ENCODE data around the gene CHI3L1.
"Not testable (repeated sequence)": the region's sequence is repeated elsewhere in the genome, so short reads cannot be mapped to it uniquely, and the experiment has no call there.

Gene CHI3L1

GRCh38 chr1:203186446-203187303, at the start of gene CHI3L1:
Gene CHI3L1, minus strand, starts transcription at chr1:203186704. Its CDS starts 81 bp downstream, at chr1:203186623.
- no peak for DNase-seq

GRCh38 chr1:203234901-203235300, 48.4 kb upstream of the CHI3L1 start:
- DNase-seq = not testable (repeated sequence)

- no peak for DNase-seq
Measured at GRCh38 chr1:203229471-203230135, 43.1 kb upstream of the CHI3L1 start, which contains the start of gene CHIT1. Gene CHIT1, minus strand, starts transcription at chr1:203229673. Its CDS starts 37 bp downstream, at chr1:203229636.

GRCh38 chr1:203228670-203229069, 42.2 kb upstream of the CHI3L1 start:
- DNase-seq = no peak

GRCh38 chr1:203227371-203228083, 41.0 kb upstream of the CHI3L1 start:
- no peak for DNase-seq

GRCh38 chr1:203225071-203225470, 38.6 kb upstream of the CHI3L1 start:
- no peak for DNase-seq

- DNase-seq = no peak
Measured at GRCh38 chr1:203223012-203223775, 36.7 kb upstream of the CHI3L1 start.

GRCh38 chr1:203219934-203220333, 33.4 kb upstream of the CHI3L1 start:
- DNase-seq = no peak

- DNase-seq = no peak
Measured at GRCh38 chr1:203219171-203219570, 32.7 kb upstream of the CHI3L1 start.

GRCh38 chr1:203217668-203218067, 31.2 kb upstream of the CHI3L1 start:
- DNase-seq = no peak

- DNase-seq = no peak
Measured at GRCh38 chr1:203217139-203217655, 30.7 kb upstream of the CHI3L1 start.

GRCh38 chr1:203216274-203217138, 30.0 kb upstream of the CHI3L1 start:
- DNase-seq = peak; percentile 81

- DNase-seq = no peak
Measured at GRCh38 chr1:203215573-203215972, 29.1 kb upstream of the CHI3L1 start.

- DNase-seq = no peak
Measured at GRCh38 chr1:203214871-203215270, 28.4 kb upstream of the CHI3L1 start.

- no peak for DNase-seq
Measured at GRCh38 chr1:203213126-203213525, 26.6 kb upstream of the CHI3L1 start.

- DNase-seq = no peak
Measured at GRCh38 chr1:203211812-203212211, 25.3 kb upstream of the CHI3L1 start.

GRCh38 chr1:203210988-203211387, 24.5 kb upstream of the CHI3L1 start:
- DNase-seq = no peak

GRCh38 chr1:203210350-203210749, 23.8 kb upstream of the CHI3L1 start:
- no peak for DNase-seq

GRCh38 chr1:203208181-203208580, 21.7 kb upstream of the CHI3L1 start:
- DNase-seq = no peak

GRCh38 chr1:203207751-203208150, 21.2 kb upstream of the CHI3L1 start:
- DNase-seq = no peak

GRCh38 chr1:203206129-203206687, 19.7 kb upstream of the CHI3L1 start:
- peak; percentile 7 for DNase-seq
